A673 (cell line): ENCODE measurements around the gene GULP1. TPM values are rescaled to one million over a fixed set of nuclear protein-coding genes. Genes with fewer than 3 reads are reported as not detected.

ENCODE experiments used
- BruUV-seq: library from RNA; stranded (reverse); fragments of 400-500 nt; replicated peaks from 2 replicates; lab custom pipeline; 2021; lab: Mats Ljungman, UMichigan
- CTCF ChIA-PET: fragments of 300-600 bp; sonication (Branson Sonifier 250); formaldehyde crosslinking; loops from one replicate; lab custom pipeline; 2022; ENCODE audit warnings: antibody characterized with exemption; lab: Charles Lee
- POLR2A ChIA-PET: fragments of 300-600 bp; sonication (Branson Sonifier 250); formaldehyde crosslinking; loops from one replicate; lab custom pipeline; 2022; ENCODE audit warnings: antibody characterized with exemption; ENCODE audit not compliant: low non-redundant PET; lab: Charles Lee
- DNase-seq: peaks from one replicate; pipeline ENCODE4 v3.0.0-alpha.2; 2015; ENCODE audit warnings: low spot score
- H3K27ac ChIP-seq: fragments of 200-600 bp; sonication (generic); 2 replicates; pipeline ENCODE4 v1.5.1; 2016; ENCODE audit warnings: mixed run types, low read depth, mild to moderate bottlenecking, mixed read lengths, antibody characterized with exemption, low read length; ENCODE audit not compliant: poor library complexity, severe bottlenecking
- H3K27me3 ChIP-seq: fragments of 200-600 bp; sonication (generic); replicated peaks from 2 replicates; pipeline ENCODE4 v1.6.1; 2017; ENCODE audit warnings: mixed run types, low read depth, mild to moderate bottlenecking, mixed read lengths, antibody characterized with exemption, low read length; ENCODE audit not compliant: insufficient read depth, poor library complexity
- H3K36me3 ChIP-seq: fragments of 200-600 bp; sonication (generic); 2 replicates; pipeline ENCODE4 v1.6.1; 2016; ENCODE audit warnings: mixed run types, mild to moderate bottlenecking, mixed read lengths, antibody characterized with exemption, low read length; ENCODE audit not compliant: insufficient read depth, poor library complexity, severe bottlenecking
- H3K4me1 ChIP-seq: fragments of 200-600 bp; sonication (generic); 2 replicates; pipeline ENCODE4 v1.6.1; 2017; ENCODE audit warnings: mixed run types, mild to moderate bottlenecking, mixed read lengths, antibody characterized with exemption, low read length; ENCODE audit not compliant: insufficient read depth, poor library complexity, severe bottlenecking
- H3K4me3 ChIP-seq: fragments of 200-600 bp; sonication (generic); 2 replicates; pipeline ENCODE4 v1.5.1; 2016; ENCODE audit warnings: low read depth, mixed run types, mild to moderate bottlenecking, mixed read lengths, low read length; ENCODE audit not compliant: poor library complexity, severe bottlenecking
- H3K9me3 ChIP-seq: fragments of 200-600 bp; sonication (generic); 2 replicates; pipeline ENCODE4 v1.6.1; 2016; ENCODE audit warnings: mixed run types, low read depth, mild to moderate bottlenecking, mixed read lengths, antibody characterized with exemption, low read length; ENCODE audit not compliant: poor library complexity, severe bottlenecking
- CTCF ChIP-seq: fragments of 300-800, 200-600 bp; sonication (generic); conservative IDR thresholded peaks from 2 replicates; pipeline ENCODE4 v1.5.1; 2017; ENCODE audit warnings: low read depth, mild to moderate bottlenecking, antibody characterized with exemption, low read length, moderate library complexity, mixed read lengths
- EZH2 ChIP-seq: fragments of 200-600 bp; sonication (generic); IDR thresholded peaks from 2 replicates; pipeline ENCODE4 v1.6.1; 2017; ENCODE audit warnings: borderline replicate concordance, low read depth, mild to moderate bottlenecking, mixed read lengths, antibody characterized with exemption, low read length; ENCODE audit not compliant: poor library complexity, severe bottlenecking
- intact Hi-C: fragments of 100-400 bp; cut with micrococcal nuclease; formaldehyde crosslinking; loops from one replicate; pipeline ENCODE4 v1.10.0; 2022; ENCODE audit not compliant: unreplicated experiment
- total RNA-seq: library from RNA; stranded (reverse); gene quantifications from 2 replicates; pipeline ENCODE4 v1.2.3, GENCODE V29; 2021

Gene GULP1
- total RNA-seq, 1 experiment from 2014 or later = 7.2 TPM

GRCh38 chr2:188497726-188498125, 206.1 kb downstream of the GULP1 start:
- ChIA-PET CTCF (no interaction called here), POLR2A (no interaction called here)
- no peak overlapping the region for H3K27ac ChIP-seq
- H3K27me3 ChIP-seq = no peaks in the 10 kb centered on the region
- H3K9me3 ChIP-seq = no peaks in the 10 kb centered on the region
- no peak overlapping the region for H3K4me3 ChIP-seq
- BruUV-seq = no TSS peak
- no peaks in the 10 kb centered on the region for H3K36me3 ChIP-seq
- no peak for TF ChIP-seq EZH2
- TF ChIP-seq CTCF = no peak
- H3K4me1 ChIP-seq = peaks cover 4% of the 10 kb centered on the region
- intact Hi-C loops = no loop called here
- no peak for DNase-seq

GRCh38 chr2:188503975-188504374, 212.3 kb downstream of the GULP1 start:
- Histone ChIP-seq H3K27me3 (no peaks in the 10 kb centered on the region), H3K27ac (no peak overlapping the region), H3K4me1 (no peaks in the 10 kb centered on the region), H3K9me3 (no peaks in the 10 kb centered on the region), H3K36me3 (no peaks in the 10 kb centered on the region), H3K4me3 (no peak overlapping the region)
- no peak for DNase-seq
- TF ChIP-seq EZH2 (no peak), CTCF (no peak)
- BruUV-seq = no TSS peak
- ChIA-PET POLR2A (no interaction called here), CTCF (no interaction called here)
- intact Hi-C loops = loop anchor here (10.0 kb wide), 1 partner anchor 129 kb away; no protein-coding TSS in a partner anchor

GRCh38 chr2:188506843-188507242, 215.2 kb downstream of the GULP1 start:
- no peak for TF ChIP-seq EZH2
- TF ChIP-seq CTCF = no peak
- Histone ChIP-seq H3K4me3 (no peak overlapping the region), H3K4me1 (peaks cover 2% of the 10 kb centered on the region), H3K36me3 (no peaks in the 10 kb centered on the region), H3K9me3 (no peaks in the 10 kb centered on the region), H3K27ac (no peak overlapping the region), H3K27me3 (no peaks in the 10 kb centered on the region)
- intact Hi-C loops = loop anchor here (10.0 kb wide), 1 partner anchor 132 kb away; no protein-coding TSS in a partner anchor
- ChIA-PET CTCF (no interaction called here), POLR2A (no interaction called here)
- DNase-seq = no peak
- no TSS peak for BruUV-seq
